HEK293T (cell line): ENCODE measurements around the gene IGFL2.

ENCODE experiments used
- FOXM1 ChIP-seq: fragments of 450-650 bp; IDR thresholded peaks from 2 replicates; pipeline ENCODE4 v1.6.1; 2017; ENCODE audit warnings: mild to moderate bottlenecking, borderline replicate concordance
- L3MBTL2 ChIP-seq: fragments of 450-650 bp; conservative IDR thresholded peaks from 2 replicates; pipeline ENCODE4 v1.6.1; 2016; ENCODE audit warnings: mild to moderate bottlenecking
- SUZ12 ChIP-seq: fragments of 450-650 bp; IDR thresholded peaks from 2 replicates; pipeline ENCODE4 v1.6.1; 2016; ENCODE audit warnings: mild to moderate bottlenecking

GRCh38 chr19:46193678-46194077, 45.6 kb downstream of the IGFL2 start:
- TF ChIP-seq FOXM1 (no peak), SUZ12 (no peak), L3MBTL2 (no peak)
